Panc1 (cell line): Measurements from ENCODE around the gene CPNE4. TPM values are rescaled to one million over a fixed set of nuclear protein-coding genes. Genes with fewer than 3 reads are reported as not detected.

Experiments used
- ATAC-seq: fragments of 200-7000 bp; cut with Tn5 transposase; 2 replicates; pipeline ENCODE4 v1.9.1; 2020; ENCODE audit warnings: mild to moderate bottlenecking, moderate library complexity
- BruUV-seq: library from RNA; stranded (reverse); fragments of 400-500 nt; replicated peaks from 2 replicates; lab custom pipeline; 2021; lab: Mats Ljungman, UMichigan
- CTCF ChIA-PET: fragments of 300-600 bp; sonication (Branson Sonifier 250); formaldehyde crosslinking; loops from one replicate; lab custom pipeline; 2022; ENCODE audit warnings: antibody characterized with exemption; lab: Charles Lee
- POLR2A ChIA-PET: fragments of 300-600 bp; sonication (Branson Sonifier 250); formaldehyde crosslinking; loops from one replicate; lab custom pipeline; 2022; ENCODE audit warnings: antibody characterized with exemption; lab: Charles Lee
- DNase-seq: peaks from one replicate; pipeline ENCODE4 v3.0.0-alpha.2; 2010; ENCODE audit warnings: low read depth, low spot score
- H3K27ac ChIP-seq: 2 replicates; pipeline ENCODE4 v1.5.1; 2011; ENCODE audit warnings: mild to moderate bottlenecking, low read length, inconsistent platforms
- H3K27me3 ChIP-seq: fragments of 200-500 bp; sonication (Bioruptor generic); 2 replicates; pipeline ENCODE4 v1.6.0; 2014; ENCODE audit warnings: low read length, inconsistent platforms; ENCODE audit not compliant: control insufficient read depth, insufficient read depth
- H3K36me3 ChIP-seq: fragments of 200-500 bp; sonication (Bioruptor generic); 2 replicates; pipeline ENCODE4 v1.5.1; 2014; ENCODE audit warnings: inconsistent platforms, mild to moderate bottlenecking, low read length, moderate library complexity; ENCODE audit not compliant: control insufficient read depth, insufficient read depth
- H3K4me1 ChIP-seq: 2 replicates; pipeline ENCODE4 v1.5.1; 2011; ENCODE audit warnings: inconsistent platforms, mild to moderate bottlenecking, low read length, moderate library complexity; ENCODE audit not compliant: control insufficient read depth, insufficient read depth
- H3K4me3 ChIP-seq, 2 experiments: 2 replicates each; pipeline ENCODE4 v1.5.1; 2011 to 2012; ENCODE audit warnings: low read depth in 2 of 2, low read length in 2 of 2, mild to moderate bottlenecking in 2 of 2, inconsistent platforms in 1 of 2, moderate library complexity in 1 of 2
- H3K9me3 ChIP-seq: fragments of 200-500 bp; sonication (Bioruptor generic); 2 replicates; pipeline ENCODE4 v1.5.1; 2014; ENCODE audit warnings: low read depth, mild to moderate bottlenecking, inconsistent platforms, low read length, moderate library complexity; ENCODE audit not compliant: control insufficient read depth, insufficient read depth
- POLR2AphosphoS5 ChIP-seq: IDR thresholded peaks from 2 replicates; pipeline ENCODE4 v1.6.1; 2012; ENCODE audit warnings: mild to moderate bottlenecking, low read depth, low read length, moderate library complexity
- SIN3A ChIP-seq: IDR thresholded peaks from 2 replicates; pipeline ENCODE4 v1.6.1; 2012; ENCODE audit warnings: low read depth, mild to moderate bottlenecking, low read length, moderate library complexity, borderline replicate concordance; ENCODE audit not compliant: insufficient read depth
- TCF7L2 ChIP-seq: IDR thresholded peaks from 2 replicates; pipeline ENCODE4 v1.6.1; 2011; ENCODE audit warnings: mild to moderate bottlenecking, low read depth, low read length, inconsistent platforms
- in situ Hi-C: cut with HindIII; loops from 2 replicates; pipeline ENCODE4 v1.10.0; 2016; ENCODE audit warnings: low sequenced_read_pairs, low pct_unique_long_range_greater_than_20kb
- intact Hi-C: fragments of 100-400 bp; cut with micrococcal nuclease; formaldehyde crosslinking; loops from one replicate; pipeline ENCODE4 v1.10.0; 2022; ENCODE audit not compliant: unreplicated experiment
- total RNA-seq: library from RNA; stranded (reverse); gene quantifications from one replicate; pipeline ENCODE4 v1.2.1, GENCODE V29; 2021; ENCODE audit not compliant: unreplicated experiment
- TF ChIP-seq, protein P1 (sequence below): fragments of 450-650 bp; IDR thresholded peaks from 2 replicates; pipeline ENCODE4 v1.5.1; 2017; ENCODE audit warnings: mild to moderate bottlenecking
- TF ChIP-seq, protein P2 (sequence below), 2 experiments: IDR thresholded peaks; 2 replicates each; pipeline ENCODE4 v1.6.1; 2011 to 2012; ENCODE audit warnings: low read depth in 2 of 2, control low read depth in 1 of 2, low read length in 1 of 2, mild to moderate bottlenecking in 1 of 2, moderate library complexity in 1 of 2; ENCODE audit not compliant: insufficient read depth in 1 of 2

Gene CPNE4
- total RNA-seq, 1 experiment from 2014 or later, result not detected

DNA sequence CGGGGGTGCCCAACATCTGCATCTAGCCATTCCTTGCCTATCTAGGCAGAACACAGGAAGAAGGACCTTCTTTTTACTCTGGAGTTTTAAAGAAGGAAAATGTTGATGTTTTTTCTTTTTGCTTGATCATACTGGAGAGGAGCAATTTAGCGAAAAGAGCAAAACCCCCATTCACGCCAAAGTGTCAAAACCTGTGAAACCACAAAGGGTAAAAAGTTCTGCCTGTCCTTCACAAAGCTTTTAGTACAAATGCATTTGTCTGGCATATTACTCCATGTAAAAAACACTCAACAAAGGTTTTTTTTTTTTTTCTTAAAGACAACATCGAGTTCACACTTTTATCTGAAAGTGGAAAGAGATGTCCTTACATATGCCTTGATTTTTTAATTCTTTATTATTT lies 317.9 kb downstream of the CPNE4 start:
- Histone ChIP-seq H3K36me3 (no peaks in the 10 kb centered on the region), H3K27me3 (no peaks in the 10 kb centered on the region), H3K9me3 (no peaks in the 10 kb centered on the region), H3K4me1 (no peaks in the 10 kb centered on the region), H3K4me3 (no peak overlapping the region), H3K27ac (no peak overlapping the region)
- intact Hi-C loops, result no loop called here
- BruUV-seq, result no TSS peak
- no peak for DNase-seq
- TF ChIP-seq SIN3A (no peak), POLR2AphosphoS5 (no peak), TCF7L2 (no peak)
- TF ChIP-seq, protein P1, sequence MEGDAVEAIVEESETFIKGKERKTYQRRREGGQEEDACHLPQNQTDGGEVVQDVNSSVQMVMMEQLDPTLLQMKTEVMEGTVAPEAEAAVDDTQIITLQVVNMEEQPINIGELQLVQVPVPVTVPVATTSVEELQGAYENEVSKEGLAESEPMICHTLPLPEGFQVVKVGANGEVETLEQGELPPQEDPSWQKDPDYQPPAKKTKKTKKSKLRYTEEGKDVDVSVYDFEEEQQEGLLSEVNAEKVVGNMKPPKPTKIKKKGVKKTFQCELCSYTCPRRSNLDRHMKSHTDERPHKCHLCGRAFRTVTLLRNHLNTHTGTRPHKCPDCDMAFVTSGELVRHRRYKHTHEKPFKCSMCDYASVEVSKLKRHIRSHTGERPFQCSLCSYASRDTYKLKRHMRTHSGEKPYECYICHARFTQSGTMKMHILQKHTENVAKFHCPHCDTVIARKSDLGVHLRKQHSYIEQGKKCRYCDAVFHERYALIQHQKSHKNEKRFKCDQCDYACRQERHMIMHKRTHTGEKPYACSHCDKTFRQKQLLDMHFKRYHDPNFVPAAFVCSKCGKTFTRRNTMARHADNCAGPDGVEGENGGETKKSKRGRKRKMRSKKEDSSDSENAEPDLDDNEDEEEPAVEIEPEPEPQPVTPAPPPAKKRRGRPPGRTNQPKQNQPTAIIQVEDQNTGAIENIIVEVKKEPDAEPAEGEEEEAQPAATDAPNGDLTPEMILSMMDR, result no peak
- TF ChIP-seq, protein P2, sequence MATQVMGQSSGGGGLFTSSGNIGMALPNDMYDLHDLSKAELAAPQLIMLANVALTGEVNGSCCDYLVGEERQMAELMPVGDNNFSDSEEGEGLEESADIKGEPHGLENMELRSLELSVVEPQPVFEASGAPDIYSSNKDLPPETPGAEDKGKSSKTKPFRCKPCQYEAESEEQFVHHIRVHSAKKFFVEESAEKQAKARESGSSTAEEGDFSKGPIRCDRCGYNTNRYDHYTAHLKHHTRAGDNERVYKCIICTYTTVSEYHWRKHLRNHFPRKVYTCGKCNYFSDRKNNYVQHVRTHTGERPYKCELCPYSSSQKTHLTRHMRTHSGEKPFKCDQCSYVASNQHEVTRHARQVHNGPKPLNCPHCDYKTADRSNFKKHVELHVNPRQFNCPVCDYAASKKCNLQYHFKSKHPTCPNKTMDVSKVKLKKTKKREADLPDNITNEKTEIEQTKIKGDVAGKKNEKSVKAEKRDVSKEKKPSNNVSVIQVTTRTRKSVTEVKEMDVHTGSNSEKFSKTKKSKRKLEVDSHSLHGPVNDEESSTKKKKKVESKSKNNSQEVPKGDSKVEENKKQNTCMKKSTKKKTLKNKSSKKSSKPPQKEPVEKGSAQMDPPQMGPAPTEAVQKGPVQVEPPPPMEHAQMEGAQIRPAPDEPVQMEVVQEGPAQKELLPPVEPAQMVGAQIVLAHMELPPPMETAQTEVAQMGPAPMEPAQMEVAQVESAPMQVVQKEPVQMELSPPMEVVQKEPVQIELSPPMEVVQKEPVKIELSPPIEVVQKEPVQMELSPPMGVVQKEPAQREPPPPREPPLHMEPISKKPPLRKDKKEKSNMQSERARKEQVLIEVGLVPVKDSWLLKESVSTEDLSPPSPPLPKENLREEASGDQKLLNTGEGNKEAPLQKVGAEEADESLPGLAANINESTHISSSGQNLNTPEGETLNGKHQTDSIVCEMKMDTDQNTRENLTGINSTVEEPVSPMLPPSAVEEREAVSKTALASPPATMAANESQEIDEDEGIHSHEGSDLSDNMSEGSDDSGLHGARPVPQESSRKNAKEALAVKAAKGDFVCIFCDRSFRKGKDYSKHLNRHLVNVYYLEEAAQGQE (IDR thresholded peaks at IDR 0.05; ENCODE audit: insufficient read depth in 1 of 2, low read depth in 2 of 2, low read length in 1 of 2), result no peak
- in situ Hi-C loops, result no loop called here
- POLR2A ChIA-PET, result no interaction called here
- CTCF ChIA-PET, result no interaction called here
- no peak for ATAC-seq

DNA sequence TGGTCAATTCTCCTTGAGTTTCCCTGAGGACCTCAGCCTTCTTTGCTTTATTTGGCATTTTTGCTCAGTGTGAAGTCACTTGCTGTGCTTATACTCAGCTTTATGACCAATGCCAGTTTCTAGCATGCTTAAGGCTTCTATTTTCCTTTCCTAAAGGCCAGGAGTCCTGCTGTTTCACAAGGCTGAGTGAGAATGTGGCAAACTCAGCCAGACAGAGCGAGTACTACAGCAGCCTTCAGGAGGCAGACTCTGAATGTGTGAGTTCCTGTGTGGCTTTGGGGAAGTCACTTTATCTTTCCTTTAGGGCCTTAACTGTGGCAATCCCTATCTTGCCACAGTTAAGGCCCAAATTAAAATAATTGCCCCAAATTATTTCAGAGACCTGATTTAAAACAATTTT lies 318.8 kb downstream of the CPNE4 start:
- no peak overlapping the region for H3K27ac ChIP-seq

More for the DNA sequence above, 318.8 kb downstream of the CPNE4 start:
- TF ChIP-seq, protein P1, result no peak
- no peak for TF ChIP-seq TCF7L2
- TF ChIP-seq SIN3A, result no peak
- TF ChIP-seq, protein P2 (IDR thresholded peaks at IDR 0.05; ENCODE audit: insufficient read depth in 1 of 2, low read depth in 2 of 2, low read length in 1 of 2), result no peak
- TF ChIP-seq POLR2AphosphoS5, result no peak
- no peaks in the 10 kb centered on the region for H3K4me1 ChIP-seq
- POLR2A ChIA-PET, result no interaction called here
- intact Hi-C loops, result no loop called here
- no peak for ATAC-seq
- CTCF ChIA-PET, result no interaction called here
- BruUV-seq, result no TSS peak
- no peak overlapping the region for H3K4me3 ChIP-seq
- DNase-seq, result no peak
- H3K9me3 ChIP-seq, result no peaks in the 10 kb centered on the region
- H3K27me3 ChIP-seq, result no peaks in the 10 kb centered on the region
- H3K36me3 ChIP-seq, result no peaks in the 10 kb centered on the region
- in situ Hi-C loops, result no loop called here
